Measurements from ENCODE around the gene ANKLE2.

DNA sequence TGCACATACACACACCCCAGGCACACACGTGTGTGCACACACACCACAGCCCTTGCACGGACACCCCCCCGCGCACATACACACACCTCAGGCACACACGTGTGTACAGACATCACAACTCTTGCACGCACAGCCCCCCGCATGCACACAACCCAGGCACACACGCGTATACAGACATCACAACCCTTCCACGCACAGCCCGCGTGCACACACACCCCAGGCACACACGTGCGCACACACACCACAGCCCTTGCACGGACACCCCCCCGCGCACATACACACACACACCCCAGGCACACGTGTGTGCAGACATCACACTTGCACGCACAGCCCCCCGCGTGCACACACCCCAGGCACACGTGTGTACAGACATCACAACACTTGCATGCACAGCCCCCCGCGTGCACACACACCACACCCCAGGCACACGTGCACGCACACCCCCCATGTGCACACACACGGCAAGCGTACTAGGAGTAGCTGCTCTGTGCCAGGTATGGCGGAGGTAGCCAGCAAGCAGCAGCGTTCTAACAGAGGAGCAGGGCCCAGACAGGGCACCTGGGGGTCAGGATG lies 18.2 kb upstream of the ANKLE2 start:
- TF ChIP-seq, protein P1, sequence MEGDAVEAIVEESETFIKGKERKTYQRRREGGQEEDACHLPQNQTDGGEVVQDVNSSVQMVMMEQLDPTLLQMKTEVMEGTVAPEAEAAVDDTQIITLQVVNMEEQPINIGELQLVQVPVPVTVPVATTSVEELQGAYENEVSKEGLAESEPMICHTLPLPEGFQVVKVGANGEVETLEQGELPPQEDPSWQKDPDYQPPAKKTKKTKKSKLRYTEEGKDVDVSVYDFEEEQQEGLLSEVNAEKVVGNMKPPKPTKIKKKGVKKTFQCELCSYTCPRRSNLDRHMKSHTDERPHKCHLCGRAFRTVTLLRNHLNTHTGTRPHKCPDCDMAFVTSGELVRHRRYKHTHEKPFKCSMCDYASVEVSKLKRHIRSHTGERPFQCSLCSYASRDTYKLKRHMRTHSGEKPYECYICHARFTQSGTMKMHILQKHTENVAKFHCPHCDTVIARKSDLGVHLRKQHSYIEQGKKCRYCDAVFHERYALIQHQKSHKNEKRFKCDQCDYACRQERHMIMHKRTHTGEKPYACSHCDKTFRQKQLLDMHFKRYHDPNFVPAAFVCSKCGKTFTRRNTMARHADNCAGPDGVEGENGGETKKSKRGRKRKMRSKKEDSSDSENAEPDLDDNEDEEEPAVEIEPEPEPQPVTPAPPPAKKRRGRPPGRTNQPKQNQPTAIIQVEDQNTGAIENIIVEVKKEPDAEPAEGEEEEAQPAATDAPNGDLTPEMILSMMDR (IDR thresholded peaks at IDR 0.05) = no peak
- TF ChIP-seq EP300 (IDR thresholded peaks at IDR 0.05; ENCODE audit: borderline replicate concordance in 1 of 2, low read depth in 1 of 2, low read length in 1 of 2) (no peak), PBX3 (IDR thresholded peaks at IDR 0.05) (no peak), YY1 (IDR thresholded peaks at IDR 0.05; ENCODE audit: low read depth) (no peak), NRF1 (IDR thresholded peaks at IDR 0.05; ENCODE audit: low read depth, low read length) (no peak), JUND (IDR thresholded peaks at IDR 0.05) (no peak), GABPA (IDR thresholded peaks at IDR 0.05; ENCODE audit: low read depth) (no peak), MXI1 (IDR thresholded peaks at IDR 0.05; ENCODE audit: low read depth, low read length) (no peak), FOSL2 (IDR thresholded peaks at IDR 0.05; ENCODE audit: borderline replicate concordance, low read depth) (no peak)
- TF ChIP-seq, protein P2, sequence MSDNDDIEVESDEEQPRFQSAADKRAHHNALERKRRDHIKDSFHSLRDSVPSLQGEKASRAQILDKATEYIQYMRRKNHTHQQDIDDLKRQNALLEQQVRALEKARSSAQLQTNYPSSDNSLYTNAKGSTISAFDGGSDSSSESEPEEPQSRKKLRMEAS (IDR thresholded peaks at IDR 0.05; ENCODE audit: low read depth) = no peak
- TF ChIP-seq, protein P3, sequence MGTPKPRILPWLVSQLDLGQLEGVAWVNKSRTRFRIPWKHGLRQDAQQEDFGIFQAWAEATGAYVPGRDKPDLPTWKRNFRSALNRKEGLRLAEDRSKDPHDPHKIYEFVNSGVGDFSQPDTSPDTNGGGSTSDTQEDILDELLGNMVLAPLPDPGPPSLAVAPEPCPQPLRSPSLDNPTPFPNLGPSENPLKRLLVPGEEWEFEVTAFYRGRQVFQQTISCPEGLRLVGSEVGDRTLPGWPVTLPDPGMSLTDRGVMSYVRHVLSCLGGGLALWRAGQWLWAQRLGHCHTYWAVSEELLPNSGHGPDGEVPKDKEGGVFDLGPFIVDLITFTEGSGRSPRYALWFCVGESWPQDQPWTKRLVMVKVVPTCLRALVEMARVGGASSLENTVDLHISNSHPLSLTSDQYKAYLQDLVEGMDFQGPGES (IDR thresholded peaks at IDR 0.05; ENCODE audit: low read depth, low read length) = no peak

Data from SK-N-SH (cell line).